IPS-NIHi7 (cell line): ENCODE data around the gene PLEKHF1.
"Not testable (repeated sequence)": the region's sequence is repeated elsewhere in the genome, so short reads cannot be mapped to it uniquely, and the experiment has no call there.

ENCODE experiments used
- DNase-seq: peaks from one replicate; pipeline ENCODE4 v3.0.0; 2012; ENCODE audit warnings: mixed read lengths; ENCODE audit errors: extremely low spot score

Gene PLEKHF1, protein sequence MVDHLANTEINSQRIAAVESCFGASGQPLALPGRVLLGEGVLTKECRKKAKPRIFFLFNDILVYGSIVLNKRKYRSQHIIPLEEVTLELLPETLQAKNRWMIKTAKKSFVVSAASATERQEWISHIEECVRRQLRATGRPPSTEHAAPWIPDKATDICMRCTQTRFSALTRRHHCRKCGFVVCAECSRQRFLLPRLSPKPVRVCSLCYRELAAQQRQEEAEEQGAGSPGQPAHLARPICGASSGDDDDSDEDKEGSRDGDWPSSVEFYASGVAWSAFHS

DNA sequence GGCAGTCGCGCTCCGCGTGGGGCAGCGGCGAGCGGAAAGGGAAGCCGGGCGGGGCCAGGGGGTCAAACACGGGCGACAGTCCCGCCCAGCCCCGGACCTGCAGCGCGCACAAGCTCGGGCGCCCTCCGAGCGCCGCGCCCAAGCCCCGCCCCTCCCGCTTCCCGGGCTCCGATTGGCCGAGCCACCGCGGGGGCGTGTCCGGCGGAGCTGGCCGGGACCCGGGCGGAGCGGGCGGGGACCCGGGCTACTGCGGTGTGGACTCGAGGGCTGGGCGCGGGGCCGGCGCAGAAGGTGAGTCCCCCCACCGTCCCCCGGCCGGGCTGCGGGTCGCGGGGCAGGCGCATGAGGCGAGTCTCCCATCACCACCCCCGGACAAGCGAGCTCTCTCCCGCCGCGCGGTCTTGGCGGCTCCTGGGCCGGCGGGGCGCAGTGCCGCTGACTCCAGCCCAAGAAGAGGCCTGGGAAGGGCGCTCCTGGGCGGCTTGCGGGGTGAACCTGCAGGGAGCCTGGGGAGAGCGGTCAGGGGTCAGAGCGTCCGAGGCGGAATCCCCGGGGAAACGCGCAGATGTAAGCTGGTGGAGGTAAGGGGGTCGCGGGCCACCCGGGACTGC lies at the start of gene PLEKHF1:
PLEKHF1 (plus strand) TSS at position 247 of the 611 bp plus-strand sequence. CDS start 8,379 bp downstream, outside the sequence.
- peak; percentile 96 for DNase-seq

DNA sequence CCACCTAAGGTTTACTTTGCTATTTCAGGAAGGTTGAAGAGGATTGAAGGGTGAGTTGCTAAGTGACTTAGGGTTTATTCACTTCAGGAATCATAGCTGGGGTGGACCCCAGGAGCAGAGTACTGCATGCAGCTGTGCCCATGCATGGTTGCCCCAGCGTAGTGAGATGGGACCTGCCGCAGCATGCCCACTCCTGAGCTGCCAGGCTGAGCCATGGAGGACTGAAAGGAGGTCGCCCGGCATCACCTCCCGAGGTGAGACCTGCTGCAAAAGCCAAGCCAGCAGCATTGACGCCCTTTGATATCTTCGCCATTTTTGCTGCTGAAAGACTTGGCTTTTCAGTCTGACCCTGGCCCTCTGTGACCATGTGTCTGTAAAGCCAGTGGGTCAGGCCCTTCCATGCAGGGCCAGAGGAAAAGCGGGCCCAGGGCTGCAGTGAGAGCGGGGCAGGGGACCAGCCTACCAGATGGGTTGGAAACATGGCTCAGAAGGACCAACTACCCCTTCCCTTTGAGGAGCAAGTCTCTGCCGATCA lies 49.3 kb upstream of the PLEKHF1 start:
- DNase-seq = no peak

DNA sequence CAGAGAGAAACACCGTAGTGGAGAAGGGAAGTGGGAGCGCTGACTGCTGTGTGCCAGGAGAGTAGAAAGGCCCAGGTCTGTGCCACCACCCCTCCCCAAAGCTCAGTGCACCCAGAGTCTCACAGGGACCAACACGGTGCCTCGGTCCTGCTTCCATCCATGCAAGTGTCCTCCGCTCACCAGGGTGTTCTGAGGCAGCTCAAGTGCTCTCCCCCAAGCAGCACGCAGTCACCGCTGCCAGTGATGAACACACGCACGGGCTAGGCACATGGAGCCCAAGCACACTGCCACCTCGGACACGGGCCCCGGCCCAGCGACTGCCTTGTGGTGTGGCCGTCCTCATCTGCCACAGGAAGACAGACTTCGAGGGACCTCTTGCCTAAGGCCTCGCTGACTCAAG lies 48.7 kb upstream of the PLEKHF1 start:
- DNase-seq = no peak

DNA sequence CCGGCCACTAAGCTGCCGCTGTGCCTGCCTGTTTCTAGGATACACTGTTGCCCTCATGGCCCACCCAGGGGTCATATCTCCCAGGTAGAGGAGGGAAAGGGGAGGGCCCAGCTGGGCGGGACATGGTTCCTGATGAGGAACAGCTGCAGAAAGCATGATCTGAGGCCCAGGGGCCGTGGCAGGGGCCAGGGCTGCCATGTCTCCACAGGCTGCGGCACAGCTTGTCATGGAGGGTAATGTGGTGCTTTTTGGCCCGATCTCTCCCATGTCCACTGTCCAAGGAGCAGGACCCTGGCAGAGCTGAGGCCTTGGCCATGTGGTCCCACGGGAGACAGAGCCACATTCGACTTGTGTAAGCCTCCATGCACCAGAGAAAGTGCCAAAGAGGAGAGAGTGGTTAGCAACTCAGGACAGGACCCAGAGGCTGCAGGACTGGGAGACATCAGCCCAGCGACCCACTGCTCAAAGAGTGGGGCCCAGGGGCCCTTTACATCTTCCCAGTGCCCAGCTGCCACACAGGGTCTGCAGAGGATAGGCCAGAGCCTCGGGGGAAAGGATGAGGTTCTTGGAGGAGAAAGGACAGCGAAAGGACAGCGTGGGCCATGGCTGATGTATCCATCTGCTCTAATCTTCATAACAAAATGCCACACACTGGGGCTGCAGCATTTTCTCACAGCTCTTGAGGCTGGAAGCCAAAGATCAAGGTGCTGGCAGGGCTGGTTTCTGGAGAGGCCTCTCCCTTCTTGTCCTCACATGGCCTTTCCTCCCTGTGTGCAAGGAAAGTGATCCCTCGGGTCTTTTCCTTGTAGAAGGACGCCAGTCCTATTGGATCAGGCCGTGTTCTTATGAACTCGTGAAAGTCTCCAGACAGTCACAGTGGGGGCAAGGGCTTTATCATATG lies 47.6 kb upstream of the PLEKHF1 start:
- no peak for DNase-seq

DNA sequence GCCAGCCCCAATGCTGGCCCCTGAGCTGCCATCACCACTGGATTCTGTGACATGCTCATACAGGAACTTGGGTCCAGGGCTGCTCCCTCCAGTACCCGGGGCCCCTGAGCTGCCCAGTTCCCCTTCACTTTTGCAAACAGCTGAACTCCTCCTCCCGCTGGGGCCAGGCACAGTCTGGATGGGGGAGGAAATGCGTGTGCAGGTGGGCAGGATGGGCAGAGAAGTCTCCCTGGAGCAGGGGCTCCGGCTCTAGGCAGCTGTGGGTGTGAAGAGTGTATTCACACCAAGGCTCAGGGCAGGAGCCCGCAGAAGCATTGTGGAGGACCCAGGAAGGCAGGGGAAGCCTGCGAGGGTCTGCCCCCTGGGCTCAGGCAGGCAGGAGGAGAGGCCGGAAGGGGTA lies 46.8 kb upstream of the PLEKHF1 start:
- DNase-seq = no peak

DNA sequence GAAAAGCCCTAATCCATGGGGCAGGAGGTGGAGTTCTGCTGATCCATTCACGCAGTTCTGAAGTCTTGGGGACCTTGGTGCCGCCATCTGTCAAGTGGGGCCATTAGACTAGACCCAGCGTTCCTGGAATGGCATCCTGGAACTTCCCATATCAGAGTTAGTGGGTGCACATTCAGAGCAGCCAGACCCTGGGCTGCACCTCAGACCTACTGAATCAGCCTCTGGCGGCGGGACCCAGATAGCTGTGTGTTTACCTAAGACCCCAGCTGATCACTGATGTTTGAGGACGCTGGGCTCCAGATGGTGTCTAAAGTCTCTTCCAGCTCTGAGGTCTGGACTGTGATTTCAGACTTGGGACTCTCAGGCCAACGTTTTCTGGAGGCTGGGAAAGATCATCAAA lies 46.4 kb upstream of the PLEKHF1 start:
- no peak for DNase-seq

DNA sequence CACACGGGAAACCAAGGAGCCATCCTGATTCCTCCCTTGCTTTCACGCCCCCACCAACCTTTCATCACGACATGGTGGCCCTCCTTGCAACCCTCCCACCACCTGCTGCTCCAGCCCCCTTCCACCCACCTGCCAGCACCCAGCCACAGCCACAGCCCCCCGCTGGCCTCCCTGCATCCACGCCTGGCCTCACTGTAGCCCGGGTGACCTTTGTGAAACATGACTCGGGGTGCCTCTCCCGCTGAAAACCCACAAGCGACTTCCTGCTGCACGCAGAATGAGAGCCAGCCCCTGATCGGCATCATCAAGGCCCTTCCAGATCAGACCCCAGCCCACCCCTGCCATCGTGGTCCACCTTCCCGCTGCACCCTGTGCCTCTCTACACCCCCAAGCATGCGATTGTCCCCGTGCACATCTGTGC lies 44.3 kb upstream of the PLEKHF1 start:
- no peak for DNase-seq

DNA sequence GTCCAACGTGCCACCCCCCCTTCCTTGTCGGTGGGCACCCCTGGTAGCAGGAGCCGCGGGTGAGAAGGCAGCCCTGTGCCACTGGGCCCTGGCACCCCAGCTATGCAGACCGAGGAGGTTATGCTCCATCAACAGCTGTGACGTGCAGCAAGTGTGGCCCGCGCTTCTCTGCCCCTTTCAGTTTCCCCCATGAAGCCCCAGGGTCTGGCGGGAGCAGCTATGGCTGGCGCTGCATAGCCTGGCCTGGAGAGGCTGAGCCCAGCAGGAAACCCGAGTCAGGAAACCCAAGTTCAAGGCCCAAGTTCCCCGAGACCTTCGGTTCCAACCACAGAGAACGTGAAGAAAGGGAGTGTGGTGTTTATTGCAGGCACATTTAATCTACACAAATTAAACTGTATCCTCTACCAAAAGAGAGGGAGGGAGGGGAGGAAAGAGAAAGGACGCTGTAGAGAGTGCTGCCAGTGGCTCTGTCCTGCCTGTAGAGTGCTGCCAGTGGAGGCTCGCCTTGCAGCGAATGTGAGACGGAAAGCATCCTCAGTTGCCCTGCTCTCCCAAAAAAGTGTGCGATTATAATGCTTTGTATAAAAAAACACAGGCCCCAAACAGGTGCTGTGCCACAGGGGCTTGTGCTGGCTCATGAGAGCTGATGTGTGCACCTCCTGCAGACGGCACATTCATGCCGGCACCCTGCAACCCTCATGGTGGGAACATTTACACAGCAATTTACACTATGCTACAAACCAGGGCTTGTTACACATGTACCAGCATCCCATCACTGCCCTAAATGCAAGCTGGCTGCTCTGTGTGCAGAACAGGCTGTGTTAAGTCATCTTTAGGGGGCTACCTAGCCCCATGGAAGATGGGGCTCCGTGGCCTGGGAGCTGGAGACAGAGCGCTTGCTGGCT lies 42.8 kb upstream of the PLEKHF1 start:
- peak; percentile 40 for DNase-seq

DNA sequence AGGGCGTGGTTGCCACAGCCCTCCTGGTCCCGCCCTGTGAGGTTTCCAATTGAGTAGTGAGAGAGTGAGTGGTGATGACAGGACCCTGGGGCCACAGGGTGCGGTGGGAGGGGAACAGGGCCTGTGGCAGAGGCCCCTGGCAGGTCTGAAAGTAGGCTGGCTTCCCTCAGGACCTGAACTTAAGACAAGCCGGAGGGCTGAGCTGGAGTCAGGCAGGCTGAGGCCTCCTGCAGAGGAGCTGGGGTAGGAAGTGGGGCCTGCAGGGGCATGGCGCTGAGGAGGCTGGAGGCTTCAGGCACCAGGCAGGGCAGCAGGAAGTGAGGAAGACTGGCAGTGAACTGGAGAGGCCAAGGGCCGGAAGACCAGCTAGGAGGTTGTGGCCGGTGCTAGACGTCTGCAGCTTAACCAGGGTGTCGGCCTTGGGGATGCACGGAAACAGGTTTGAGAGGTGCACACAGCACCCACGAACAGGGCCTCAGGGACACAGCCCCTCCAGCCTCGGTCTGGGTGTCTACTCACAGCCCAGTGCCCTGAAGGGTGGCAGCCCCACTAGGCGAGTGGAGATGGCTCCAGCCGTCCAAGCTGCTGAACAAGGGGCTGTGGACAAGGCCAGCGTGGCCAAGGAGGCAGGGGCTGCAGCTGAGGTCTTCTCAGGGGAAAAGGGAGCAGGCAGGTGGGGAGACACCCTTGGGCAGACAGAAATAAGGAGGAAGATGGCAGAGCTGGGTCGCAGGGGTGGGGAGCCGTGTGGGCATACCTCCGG lies 41.4 kb upstream of the PLEKHF1 start:
- DNase-seq = no peak

DNA sequence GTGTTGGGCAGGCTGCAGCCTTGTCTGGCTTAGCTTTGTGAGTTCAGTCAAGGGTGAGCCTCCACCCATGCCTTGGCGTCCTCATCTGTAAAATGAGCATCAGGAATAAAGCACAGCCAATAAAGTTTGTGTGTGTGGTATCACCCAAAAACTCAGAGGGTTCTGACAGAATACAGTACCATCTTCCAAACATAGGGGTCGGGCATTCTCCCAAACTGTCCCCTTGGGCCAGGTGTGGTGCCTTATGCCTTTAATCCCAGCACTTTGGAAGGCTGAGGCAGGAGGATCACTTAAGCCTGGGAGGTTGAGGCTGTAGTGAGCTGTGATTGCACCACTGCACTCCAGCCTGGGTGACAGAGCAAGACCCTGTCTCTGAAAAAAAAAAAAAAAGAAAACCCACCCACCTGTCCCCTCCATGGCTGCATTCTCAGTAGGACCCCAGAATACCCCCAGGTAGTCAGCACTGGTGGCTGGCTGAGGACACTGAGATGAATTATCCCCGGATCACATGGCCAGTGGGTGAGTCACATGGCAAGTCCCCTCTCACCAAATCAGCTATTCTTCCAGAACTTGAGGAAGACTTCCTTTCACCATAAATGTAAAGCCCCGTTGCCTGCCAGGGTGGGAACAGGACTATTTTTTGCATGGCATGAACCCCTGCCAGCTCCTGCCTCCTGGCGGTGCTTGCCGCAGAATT lies 40.6 kb upstream of the PLEKHF1 start:
- DNase-seq = no peak

DNA sequence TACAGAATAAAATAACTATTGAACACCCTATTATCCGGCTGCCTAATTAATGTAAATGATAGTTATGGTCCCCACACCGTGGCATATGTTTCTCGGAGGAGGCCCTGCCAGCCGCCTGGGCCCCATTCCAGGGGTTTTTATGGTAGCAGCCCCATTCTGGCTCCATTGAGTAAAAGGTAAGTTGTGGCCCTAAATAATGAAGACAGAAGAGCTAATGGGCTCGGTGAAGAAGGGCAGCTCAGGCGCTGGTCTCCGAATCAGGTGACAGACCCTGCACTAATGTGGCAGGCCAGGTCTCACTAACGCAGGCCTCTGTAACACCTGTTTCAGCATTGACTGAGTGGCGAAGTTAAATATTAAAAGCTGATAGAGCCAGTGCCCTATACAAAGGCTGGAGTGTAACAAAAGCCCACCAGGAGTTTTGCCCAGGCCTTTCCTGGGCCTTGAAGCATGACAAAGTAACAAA lies 40.0 kb upstream of the PLEKHF1 start:
- DNase-seq = no peak

DNA sequence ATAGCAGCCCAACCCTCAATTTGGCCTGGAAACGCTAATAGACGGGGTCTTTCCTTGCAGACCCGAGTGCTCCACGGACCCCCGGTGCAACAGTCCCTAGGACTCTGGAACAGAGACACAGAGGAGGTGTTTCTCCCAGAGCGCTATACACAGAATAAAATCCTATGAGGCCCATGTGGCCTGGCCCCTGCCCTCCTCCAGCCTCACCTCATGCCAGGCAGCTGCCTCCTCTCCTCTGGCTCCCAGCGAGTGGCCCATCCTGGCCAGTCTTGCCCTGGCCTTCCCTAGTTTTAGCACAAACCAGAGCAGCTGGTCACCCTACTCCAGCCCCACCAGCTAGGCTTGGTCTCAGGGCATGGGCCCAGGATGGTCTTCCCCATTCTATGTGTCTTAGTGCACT lies 38.9 kb upstream of the PLEKHF1 start:
- DNase-seq = no peak

DNA sequence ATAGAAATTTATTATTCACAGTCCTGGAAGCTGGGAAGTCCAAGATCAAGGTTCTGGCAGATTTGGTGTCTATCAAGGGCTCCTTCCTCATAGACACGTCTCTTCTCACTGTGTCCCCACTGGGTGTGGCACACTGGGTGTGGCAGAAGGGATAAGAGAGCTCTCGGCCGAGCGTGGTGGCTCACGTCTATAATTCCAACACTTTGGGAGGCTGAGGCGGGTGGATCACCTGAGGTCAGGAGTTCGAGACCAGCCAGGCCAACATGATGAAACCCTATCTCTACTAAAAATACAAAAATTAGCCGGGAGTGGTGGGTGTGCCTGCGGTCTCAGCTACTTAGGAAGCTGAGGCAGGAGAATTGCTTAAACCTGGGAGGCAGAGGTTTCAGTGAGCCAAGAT lies 38.4 kb upstream of the PLEKHF1 start:
- not testable (repeated sequence) for DNase-seq

DNA sequence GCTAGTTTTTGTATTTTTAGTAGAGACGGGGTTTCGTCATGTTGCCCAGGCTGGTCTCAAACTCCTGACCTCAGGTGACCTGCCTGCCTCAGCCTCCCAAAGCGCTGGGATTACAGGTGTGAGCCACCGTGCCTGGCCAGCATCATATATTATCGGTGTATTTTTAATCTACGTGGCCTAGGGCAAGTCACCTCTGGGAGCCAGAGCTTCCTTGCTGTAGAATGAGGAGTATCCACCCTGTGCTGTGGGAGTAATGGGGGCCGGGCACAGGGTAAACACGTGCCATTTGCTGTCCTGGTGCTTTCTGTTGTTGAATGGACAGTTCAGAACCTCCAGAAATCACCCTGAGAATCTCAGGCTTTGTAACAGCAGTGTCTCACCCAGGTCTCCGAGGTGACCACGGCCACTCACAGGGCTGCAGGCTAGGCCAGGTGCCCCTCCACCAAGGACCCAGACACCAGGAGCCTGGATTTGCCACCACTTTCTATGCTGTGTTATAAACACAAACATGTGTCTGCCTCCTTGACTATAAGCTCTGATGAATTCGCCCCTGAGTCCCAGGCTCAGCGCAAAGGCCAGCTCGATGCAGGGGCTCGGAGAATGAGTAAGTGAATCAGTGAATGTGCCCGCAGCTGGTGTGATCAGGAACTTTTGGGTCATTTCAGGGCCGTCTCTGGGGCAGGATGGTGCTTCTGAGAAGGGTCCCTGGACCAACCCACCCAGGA lies 36.4 kb upstream of the PLEKHF1 start:
- no peak for DNase-seq

DNA sequence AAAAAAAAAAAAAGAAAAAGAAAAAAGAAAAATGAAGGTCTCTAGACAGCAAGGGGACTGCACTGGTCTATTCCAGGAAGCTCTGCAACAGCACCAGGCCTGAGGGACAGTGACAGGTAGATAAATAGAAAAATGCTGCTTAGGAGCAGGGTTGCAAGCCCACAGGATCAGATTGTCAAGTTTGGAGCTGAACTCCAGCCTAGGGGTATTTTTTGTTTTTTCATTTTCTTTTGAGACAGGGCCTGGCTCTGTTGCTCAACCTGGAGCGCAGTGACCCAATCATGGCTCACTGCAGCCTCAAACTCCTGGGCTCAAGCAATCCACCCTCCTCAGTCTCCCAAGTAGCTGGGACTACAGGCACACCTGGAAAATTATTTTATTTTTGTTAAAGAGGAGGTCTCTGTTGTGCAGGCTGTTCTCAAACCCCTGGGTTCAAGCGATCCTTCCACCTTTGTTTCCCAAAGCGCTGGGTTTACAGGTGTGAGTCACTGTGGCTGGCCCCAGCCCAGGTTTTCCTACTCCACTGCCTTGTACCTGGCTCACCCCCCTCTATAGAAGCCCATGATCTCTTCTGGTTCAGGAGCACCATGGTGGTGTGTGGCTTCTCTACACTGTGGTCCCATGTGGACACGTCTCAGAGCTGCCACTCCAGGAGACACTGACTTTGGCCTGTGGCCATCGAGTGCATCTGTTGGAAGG lies 35.3 kb upstream of the PLEKHF1 start:
- no peak for DNase-seq

DNA sequence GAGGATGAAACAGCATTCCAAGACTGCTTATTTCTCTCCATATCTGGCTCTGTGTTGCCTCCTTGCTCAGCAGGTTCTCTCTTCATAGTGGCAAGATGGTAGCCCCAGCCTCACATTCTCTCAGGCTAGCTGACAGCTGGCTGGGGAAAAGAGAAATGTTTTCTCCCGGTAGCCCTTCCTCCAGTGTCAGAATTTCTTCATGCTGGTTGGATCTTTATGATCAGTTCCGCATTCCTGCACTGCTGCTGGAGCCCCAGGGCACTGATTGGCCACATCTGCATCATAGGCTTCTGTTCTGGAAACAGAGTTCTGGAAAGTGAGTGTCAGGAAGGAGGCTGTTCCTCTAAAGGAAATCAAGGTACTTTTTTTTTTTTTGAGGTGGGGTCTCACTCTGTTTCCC lies 34.6 kb upstream of the PLEKHF1 start:
- DNase-seq = no peak

DNA sequence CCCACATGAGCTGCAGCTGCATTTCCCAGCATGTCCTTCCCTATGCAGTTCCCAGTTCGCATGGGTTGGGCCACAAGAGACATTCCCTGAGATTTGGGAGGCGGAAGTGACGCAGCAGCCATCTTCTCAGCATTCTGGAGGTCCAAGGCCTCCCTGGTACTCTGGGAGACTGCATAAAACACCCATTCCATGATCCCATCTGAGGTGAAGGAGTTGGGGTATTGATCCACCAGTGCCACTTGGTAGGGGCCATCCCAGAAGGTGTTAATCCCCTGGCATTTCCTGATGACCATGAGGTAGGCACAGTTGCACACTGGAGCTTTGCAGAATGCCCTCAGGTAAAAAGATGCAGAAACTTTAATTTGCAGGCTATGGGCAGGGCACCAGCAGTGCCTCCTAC lies 33.8 kb upstream of the PLEKHF1 start:
- no peak for DNase-seq

DNA sequence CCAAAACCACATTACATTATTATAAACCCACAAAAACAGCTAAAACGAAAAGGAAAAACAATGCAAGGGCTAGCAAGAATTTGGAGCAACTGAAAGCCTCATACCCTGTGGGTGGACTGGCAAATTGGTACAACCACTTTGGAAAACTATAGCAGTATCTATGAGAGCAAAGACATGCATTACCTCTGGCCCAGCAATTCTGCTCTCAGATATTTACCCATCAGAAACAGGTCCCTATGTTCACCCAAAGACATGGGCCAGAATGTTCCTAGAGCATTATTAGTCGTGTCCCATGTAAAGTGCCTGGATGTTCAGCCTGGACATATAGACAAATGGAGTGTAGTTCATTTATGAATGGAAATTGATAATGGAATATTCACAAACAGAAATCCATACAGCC lies 31.3 kb upstream of the PLEKHF1 start:
- DNase-seq = no peak
